Measurements from ENCODE around the gene COBL.

- TF ChIP-seq CTCF (IDR thresholded peaks at IDR 0.05) (no peak), POLR2A (IDR thresholded peaks at IDR 0.05) (no peak)
These were observed 306.7 kb downstream of the COBL start for GRCh38 chr7:51009716-51010496.
